ENCODE data around the gene KCNJ14.

DNA sequence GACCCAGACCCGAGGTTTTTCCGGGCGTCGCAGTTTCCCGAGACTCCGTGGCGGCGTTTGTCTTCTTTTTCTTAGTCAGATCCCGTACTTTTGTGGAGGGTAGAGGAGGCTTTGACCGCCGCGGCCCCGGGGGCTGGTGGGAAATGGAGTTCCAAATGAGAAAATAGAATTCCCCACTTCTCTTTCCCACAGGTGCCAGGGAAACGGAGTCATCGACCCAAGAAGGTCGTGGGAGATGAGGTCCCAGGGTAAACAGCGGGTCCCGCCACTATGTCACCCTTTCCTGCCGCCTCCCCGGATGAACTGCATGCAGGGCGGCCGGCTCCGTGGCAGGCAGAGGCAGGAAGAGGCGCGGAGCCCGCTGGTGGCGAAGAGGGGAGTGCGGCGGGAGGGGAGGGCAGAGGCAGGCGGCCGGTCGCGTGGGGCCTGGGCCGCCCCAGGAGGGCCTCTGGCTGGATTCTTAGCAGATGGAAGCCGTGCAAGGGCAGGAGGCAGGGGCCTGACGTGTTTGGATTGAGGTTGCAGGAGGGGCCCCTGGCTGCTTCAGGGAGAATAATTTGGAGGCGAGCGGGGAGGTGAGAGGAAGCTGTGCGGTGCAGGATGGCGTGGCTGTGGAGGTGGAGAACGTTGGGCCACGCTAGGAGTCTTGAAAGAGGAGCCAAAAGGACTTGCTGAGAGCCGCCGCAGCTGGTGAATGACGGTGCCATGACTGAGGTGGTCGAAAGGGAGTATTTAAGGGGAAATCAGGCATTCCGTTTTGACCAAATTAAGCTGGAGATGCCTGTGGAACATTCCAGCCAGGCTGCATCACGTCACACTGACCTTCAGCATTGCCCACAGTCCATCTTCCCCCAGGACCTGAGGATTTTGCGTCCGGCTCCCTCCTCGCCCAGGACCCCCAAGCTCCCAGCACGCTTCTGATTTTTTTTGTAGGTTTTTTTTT lies 25.5 kb downstream of the KCNJ14 start:
- TF ChIP-seq POLR2A (IDR thresholded peaks at IDR 0.05; ENCODE audit: low read depth, low read length), result no peak; the same call in 1 of the 2 replicates
- TF ChIP-seq, protein P1, sequence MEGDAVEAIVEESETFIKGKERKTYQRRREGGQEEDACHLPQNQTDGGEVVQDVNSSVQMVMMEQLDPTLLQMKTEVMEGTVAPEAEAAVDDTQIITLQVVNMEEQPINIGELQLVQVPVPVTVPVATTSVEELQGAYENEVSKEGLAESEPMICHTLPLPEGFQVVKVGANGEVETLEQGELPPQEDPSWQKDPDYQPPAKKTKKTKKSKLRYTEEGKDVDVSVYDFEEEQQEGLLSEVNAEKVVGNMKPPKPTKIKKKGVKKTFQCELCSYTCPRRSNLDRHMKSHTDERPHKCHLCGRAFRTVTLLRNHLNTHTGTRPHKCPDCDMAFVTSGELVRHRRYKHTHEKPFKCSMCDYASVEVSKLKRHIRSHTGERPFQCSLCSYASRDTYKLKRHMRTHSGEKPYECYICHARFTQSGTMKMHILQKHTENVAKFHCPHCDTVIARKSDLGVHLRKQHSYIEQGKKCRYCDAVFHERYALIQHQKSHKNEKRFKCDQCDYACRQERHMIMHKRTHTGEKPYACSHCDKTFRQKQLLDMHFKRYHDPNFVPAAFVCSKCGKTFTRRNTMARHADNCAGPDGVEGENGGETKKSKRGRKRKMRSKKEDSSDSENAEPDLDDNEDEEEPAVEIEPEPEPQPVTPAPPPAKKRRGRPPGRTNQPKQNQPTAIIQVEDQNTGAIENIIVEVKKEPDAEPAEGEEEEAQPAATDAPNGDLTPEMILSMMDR (conservative IDR thresholded peaks at IDR 0.05; ENCODE audit: low read depth, low read length), result no peak
- no peak for TF ChIP-seq CEBPB (IDR thresholded peaks at IDR 0.05; ENCODE audit: low read depth, low read length)
- no peak for TF ChIP-seq RAD21 (IDR thresholded peaks at IDR 0.05; ENCODE audit: low read length)
- no peak for TF ChIP-seq NFE2L2 (IDR thresholded peaks at IDR 0.05; ENCODE audit: low read depth, low read length)
- TF ChIP-seq MXI1 (IDR thresholded peaks at IDR 0.05; ENCODE audit: borderline replicate concordance, low read depth, low read length), result no peak

Measured in IMR-90 (cell line).